Measurements from ENCODE around the gene ODC1. TPM values are rescaled to one million over a fixed set of nuclear protein-coding genes. Genes with fewer than 3 reads are reported as not detected.
A peak's percentile ranks its signal among the peaks of the same experiment; 100 is the strongest.

Gene ODC1
- total and polyA plus RNA-seq, 5 donors: 17.3 to 47.9 (median 39.5) TPM

- Histone ChIP-seq H3K27me3 (ENCODE audit: control insufficient read depth, insufficient read depth) (no peaks in the 10 kb centered on the region), H3K9me3 (ENCODE audit: control insufficient read depth, low read length) (no peaks in the 10 kb centered on the region), H3K27ac (ENCODE audit: low read length) (no peak overlapping the region), H3K4me1 (ENCODE audit: control insufficient read depth, insufficient read depth, low read length) (no peaks in the 10 kb centered on the region), H3K4me3 (ENCODE audit: low read length) (no peak overlapping the region)
- intact Hi-C loops (cut with DNase I): loop anchor here in 2 of 4 donors (5.0 kb wide), 2 partner anchors 291 to 306 kb away; no protein-coding TSS in a partner anchor
- no peak for ATAC-seq
- DNase-seq: no peak
- WGBS: 96% methylated on average over 10 of the region's 10 CpGs
These were observed 14.7 kb downstream of the ODC1 start for GRCh38 chr2:10433264-10433946.

- DNase-seq (peak; percentile 41 to 71 (median 62)), ATAC-seq (peak; percentile 45 to 60)
- Histone ChIP-seq H3K27me3 (ENCODE audit: control insufficient read depth, insufficient read depth) (no peaks in the 10 kb centered on the region), H3K4me3 (ENCODE audit: low read length) (no peak overlapping the region), H3K27ac (ENCODE audit: low read length) (no peak overlapping the region), H3K4me1 (ENCODE audit: control insufficient read depth, insufficient read depth, low read length) (no peaks in the 10 kb centered on the region), H3K9me3 (ENCODE audit: control insufficient read depth, low read length) (no peaks in the 10 kb centered on the region)
- intact Hi-C loops (cut with DNase I): loop anchor here in 2 of 4 donors (5.0 kb wide), 2 partner anchors 290 to 305 kb away; no protein-coding TSS in a partner anchor
- WGBS: 29% methylated on average over 49 of the region's 49 CpGs
These were observed 15.6 kb downstream of the ODC1 start for GRCh38 chr2:10432311-10433181.

- intact Hi-C loops (cut with DNase I): loop anchor here in 2 of 4 donors (5.0 kb wide), 2 partner anchors 289 to 304 kb away; no protein-coding TSS in a partner anchor
- no peak overlapping the region for H3K27ac ChIP-seq (ENCODE audit: low read length)
- ATAC-seq: no peak
These were observed 16.3 kb downstream of the ODC1 start for GRCh38 chr2:10431797-10432196.

DNA sequence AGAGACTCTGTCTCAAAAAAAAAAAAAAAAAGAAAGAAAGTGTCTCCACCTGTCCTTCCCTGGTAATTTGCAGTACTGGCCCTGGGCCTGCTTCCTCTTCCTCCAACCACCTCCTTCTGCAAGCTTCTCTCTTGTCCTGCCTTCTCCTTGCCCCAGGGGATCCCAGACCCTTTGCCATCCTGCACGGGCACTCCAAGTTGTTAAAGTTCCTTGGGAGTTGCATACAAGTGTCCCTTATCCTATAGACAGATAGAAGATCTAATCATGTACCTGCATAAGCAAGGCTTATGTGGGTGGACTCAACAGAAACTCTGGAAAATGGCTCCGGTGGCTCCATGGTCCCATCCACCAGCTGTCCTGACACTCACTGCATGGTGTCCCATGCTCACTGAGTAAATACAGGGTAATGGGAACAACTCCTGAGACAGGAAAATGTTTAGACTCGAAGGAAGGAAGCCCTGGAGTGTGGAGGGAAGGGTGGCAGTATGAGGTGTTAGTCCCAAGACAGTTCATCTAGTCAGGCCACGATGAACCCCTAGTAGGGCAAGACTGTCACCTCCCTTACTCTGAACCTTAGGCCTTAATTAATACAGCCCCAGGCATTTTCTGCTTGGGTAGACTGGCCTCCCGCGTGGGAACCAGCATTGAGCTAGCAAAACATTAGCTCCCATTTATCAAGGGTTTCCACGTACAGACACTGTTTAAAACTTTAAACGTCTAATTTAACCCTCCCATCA, 17.1 kb downstream of the ODC1 start:
- no peaks in the 10 kb centered on the region for H3K9me3 ChIP-seq (ENCODE audit: control insufficient read depth, low read length)
- no peaks in the 10 kb centered on the region for H3K4me1 ChIP-seq (ENCODE audit: control insufficient read depth, insufficient read depth, low read length)
- no peak for ATAC-seq
- 79% methylated on average over 8 of the region's 8 CpGs for WGBS
- intact Hi-C loops (cut with DNase I): loop anchor here in 2 of 4 donors (5.0 kb wide), 2 partner anchors 289 to 304 kb away; no protein-coding TSS in a partner anchor
- no peak for DNase-seq
- H3K27me3 ChIP-seq (ENCODE audit: control insufficient read depth, insufficient read depth): no peaks in the 10 kb centered on the region
- H3K27ac ChIP-seq (ENCODE audit: low read length): no peak overlapping the region
- no peak overlapping the region for H3K4me3 ChIP-seq (ENCODE audit: low read length)

More at GRCh38 chr2:10431797-10432196, 16.3 kb downstream of the ODC1 start:
- Histone ChIP-seq H3K4me1 (ENCODE audit: control insufficient read depth, insufficient read depth, low read length) (no peaks in the 10 kb centered on the region), H3K27me3 (ENCODE audit: control insufficient read depth, insufficient read depth) (no peaks in the 10 kb centered on the region), H3K4me3 (ENCODE audit: low read length) (no peak overlapping the region), H3K9me3 (ENCODE audit: control insufficient read depth, low read length) (no peaks in the 10 kb centered on the region)
- WGBS: 71% methylated on average over 16 of the region's 16 CpGs
- DNase-seq: peak in 1 of 3 donors; percentile 49

- no peaks in the 10 kb centered on the region for H3K9me3 ChIP-seq (ENCODE audit: control insufficient read depth, low read length)
- ATAC-seq: no peak
- H3K27ac ChIP-seq (ENCODE audit: low read length): no peak overlapping the region
- intact Hi-C loops (cut with DNase I): no loop called here
- H3K4me3 ChIP-seq (ENCODE audit: low read length): no peak overlapping the region
- no peaks in the 10 kb centered on the region for H3K4me1 ChIP-seq (ENCODE audit: control insufficient read depth, insufficient read depth, low read length)
- no peaks in the 10 kb centered on the region for H3K27me3 ChIP-seq (ENCODE audit: control insufficient read depth, insufficient read depth)
- DNase-seq: peak in 1 of 3 donors; percentile 12
- WGBS: 92% methylated on average over 3 of the region's 3 CpGs
These were observed 19.2 kb downstream of the ODC1 start for GRCh38 chr2:10428924-10429323.

GRCh38 chr2:10428355-10428754, 19.8 kb downstream of the ODC1 start:
- Histone ChIP-seq H3K4me1 (ENCODE audit: control insufficient read depth, insufficient read depth, low read length) (no peaks in the 10 kb centered on the region), H3K4me3 (ENCODE audit: low read length) (no peak overlapping the region), H3K27me3 (ENCODE audit: control insufficient read depth, insufficient read depth) (no peaks in the 10 kb centered on the region), H3K27ac (ENCODE audit: low read length) (no peak overlapping the region), H3K9me3 (ENCODE audit: control insufficient read depth, low read length) (no peaks in the 10 kb centered on the region)
- ATAC-seq (no peak), DNase-seq (peak in 1 of 3 donors; percentile 9)
- intact Hi-C loops (cut with DNase I): no loop called here
- 95% methylated on average over 8 of the region's 8 CpGs for WGBS

DNA sequence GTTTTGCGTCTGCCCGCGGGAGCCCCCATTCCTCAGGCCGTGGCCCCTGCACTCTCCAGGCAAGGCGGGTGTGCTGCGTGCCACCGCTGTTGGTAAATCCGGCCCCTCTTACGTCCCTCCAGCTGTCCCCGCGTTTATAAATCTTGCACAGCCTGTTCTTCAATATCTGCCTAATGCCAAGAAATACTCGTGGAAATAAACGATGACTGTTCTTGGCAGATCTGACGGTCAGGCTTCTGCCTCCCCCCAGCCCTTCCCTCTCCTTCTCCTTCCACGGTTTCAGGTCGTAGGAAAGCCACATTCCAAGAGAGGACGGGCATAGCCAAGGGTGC, 20.5 kb downstream of the ODC1 start:
- Histone ChIP-seq H3K27ac (ENCODE audit: low read length) (no peak overlapping the region), H3K9me3 (ENCODE audit: control insufficient read depth, low read length) (no peaks in the 10 kb centered on the region), H3K4me3 (ENCODE audit: low read length) (no peak overlapping the region), H3K4me1 (ENCODE audit: control insufficient read depth, insufficient read depth, low read length) (no peaks in the 10 kb centered on the region), H3K27me3 (ENCODE audit: control insufficient read depth, insufficient read depth) (no peaks in the 10 kb centered on the region)
- WGBS: 76% methylated on average over 17 of the region's 17 CpGs
- intact Hi-C loops (cut with DNase I): no loop called here
- DNase-seq (no peak), ATAC-seq (no peak)

DNA sequence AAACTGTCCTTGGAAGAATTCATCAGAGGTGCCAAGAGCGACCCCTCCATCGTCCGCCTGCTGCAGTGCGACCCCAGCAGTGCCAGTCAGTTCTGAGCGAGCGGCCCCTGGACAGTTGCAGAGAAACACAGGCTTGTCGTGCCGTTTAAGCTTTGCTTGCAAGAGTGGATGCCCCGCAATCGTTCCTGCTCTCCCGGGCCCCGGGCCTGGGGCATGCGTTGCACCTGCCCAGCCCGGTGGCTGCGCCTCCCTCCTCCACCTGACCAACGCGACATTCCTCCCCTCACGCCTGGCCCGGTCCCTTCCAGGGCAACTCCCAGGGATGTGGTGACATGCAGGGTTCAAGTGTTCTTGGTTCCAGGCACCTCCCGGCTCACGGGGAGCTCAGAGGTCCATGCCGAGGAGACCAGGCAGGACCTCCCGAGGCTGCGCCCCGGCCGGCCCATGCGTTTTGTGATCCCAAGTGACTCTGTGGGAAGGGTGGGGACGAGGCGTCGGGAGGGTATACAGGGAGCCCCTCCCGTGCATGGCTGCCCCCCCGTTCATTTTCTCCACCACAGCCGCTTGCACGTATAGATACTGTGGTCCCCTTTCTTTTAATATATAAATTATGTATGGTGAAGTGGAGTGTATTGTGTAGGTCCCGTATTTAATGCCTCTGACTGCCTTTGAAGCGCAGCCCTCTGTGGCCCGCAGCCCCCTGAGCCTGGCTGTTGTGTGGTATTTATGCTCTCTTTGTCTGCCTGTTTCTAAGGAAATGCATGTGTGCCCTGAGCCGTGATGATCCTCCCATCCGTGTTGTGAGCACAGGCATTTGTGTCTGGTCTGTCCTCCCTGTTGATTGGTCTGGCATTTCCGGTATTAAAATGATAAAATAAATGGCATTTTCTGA, 21.2 kb downstream of the ODC1 start:
- 91% methylated on average over 40 of the region's 40 CpGs for WGBS
- Histone ChIP-seq H3K4me3 (ENCODE audit: low read length) (no peak overlapping the region), H3K27ac (ENCODE audit: low read length) (no peak overlapping the region), H3K4me1 (ENCODE audit: control insufficient read depth, insufficient read depth, low read length) (no peaks in the 10 kb centered on the region), H3K9me3 (ENCODE audit: control insufficient read depth, low read length) (no peaks in the 10 kb centered on the region), H3K27me3 (ENCODE audit: control insufficient read depth, insufficient read depth) (no peaks in the 10 kb centered on the region)
- ATAC-seq (no peak), DNase-seq (peak in 1 of 3 donors; percentile 38)
- intact Hi-C loops (cut with DNase I): no loop called here

- ATAC-seq (no peak), DNase-seq (peak in 1 of 3 donors; percentile 33)
- Histone ChIP-seq H3K27ac (ENCODE audit: low read length) (no peak overlapping the region), H3K4me3 (ENCODE audit: low read length) (no peak overlapping the region), H3K9me3 (ENCODE audit: control insufficient read depth, low read length) (no peaks in the 10 kb centered on the region), H3K27me3 (ENCODE audit: control insufficient read depth, insufficient read depth) (no peaks in the 10 kb centered on the region), H3K4me1 (ENCODE audit: control insufficient read depth, insufficient read depth, low read length) (no peaks in the 10 kb centered on the region)
- WGBS: 80% methylated on average over 10 of the region's 10 CpGs
- intact Hi-C loops (cut with DNase I): no loop called here
These were observed 22.4 kb downstream of the ODC1 start for GRCh38 chr2:10425699-10426098.

GRCh38 chr2:10424916-10425505, 23.1 kb downstream of the ODC1 start:
- DNase-seq: peak in 1 of 3 donors; percentile 49
- 86% methylated on average over 8 of the region's 8 CpGs for WGBS

More at GRCh38 chr2:10424916-10425505, 23.1 kb downstream of the ODC1 start:
- ATAC-seq: no peak
- intact Hi-C loops (cut with DNase I): no loop called here
- H3K4me3 ChIP-seq (ENCODE audit: low read length): no peak overlapping the region
- H3K27me3 ChIP-seq (ENCODE audit: control insufficient read depth, insufficient read depth): no peaks in the 10 kb centered on the region
- no peaks in the 10 kb centered on the region for H3K9me3 ChIP-seq (ENCODE audit: control insufficient read depth, low read length)
- H3K27ac ChIP-seq (ENCODE audit: low read length): no peak overlapping the region
- no peaks in the 10 kb centered on the region for H3K4me1 ChIP-seq (ENCODE audit: control insufficient read depth, insufficient read depth, low read length)

Measured in right cardiac atrium (tissue), 5 donors.